Left lung (tissue), 10 donors: ENCODE results near the gene PLXNB1. TPM values are rescaled to one million over a fixed set of nuclear protein-coding genes. Genes with fewer than 3 reads are reported as not detected.
A peak's percentile ranks its signal among the peaks of the same experiment; 100 is the strongest.

ENCODE experiments used
- ATAC-seq: fragments of 200-7000 bp; cut with Tn5 transposase; one replicate; pipeline ENCODE4 v1.9.1; 2020; ENCODE audit warnings: moderate library complexity
- DNase-seq, 4 donors: peaks; one replicate each; pipeline ENCODE4 v3.0.0-alpha.2; 2013 to 2020
- H3K27ac ChIP-seq, 2 donors: fragments of 200-600 bp; sonication (generic) in 1 of 2; one replicate each; pipeline versions ENCODE4 v1.5.0 to v1.8.0; 2020 to 2021
- H3K27me3 ChIP-seq, 2 donors: fragments of 200-600 bp; sonication (generic) in 1 of 2; one replicate each; pipeline versions ENCODE4 v1.5.0 to v1.8.0; 2020 to 2021
- H3K36me3 ChIP-seq, 2 donors: fragments of 200-600 bp; sonication (generic) in 1 of 2; one replicate each; pipeline versions ENCODE4 v1.5.0 to v1.8.0; 2020 to 2021
- H3K4me1 ChIP-seq, 2 donors: fragments of 200-600 bp; one replicate each; pipeline ENCODE4 v1.8.0; 2021
- H3K4me3 ChIP-seq, 2 donors: fragments of 200-600 bp; sonication (generic) in 1 of 2; one replicate each; pipeline versions ENCODE4 v1.5.0 to v1.8.0; 2020 to 2021; ENCODE audit warnings: mild to moderate bottlenecking in 1 of 2
- H3K9me3 ChIP-seq, 2 donors: fragments of 200-600 bp; sonication (generic) in 1 of 2; one replicate each; pipeline versions ENCODE4 v1.5.0 to v1.8.0; 2020 to 2021
- CTCF ChIP-seq, 2 donors: fragments of 200-600 bp; sonication (generic) in 1 of 2; IDR thresholded peaks; one replicate each; pipeline versions ENCODE4 v1.5.0 to v1.8.0; 2021; ENCODE audit warnings: antibody characterized with exemption in 2 of 2
- intact Hi-C, 2 donors: fragments of 100-400 bp; cut with DNase I; formaldehyde crosslinking; loops; one replicate each; pipeline versions ENCODE4 v1.11.2 to v1.14.2; 2022
- polyA plus RNA-seq, 6 donors: library from polyadenylated mRNA; unstranded; fragments of 120-200 nt; gene quantifications; one replicate each; pipeline ENCODE4 v1.2.1, GENCODE V29; 2013; ENCODE audit not compliant: insufficient read length in 6 of 6
- total RNA-seq, 2 donors: library from RNA; stranded (reverse); fragmentation: NEBNext Ultra II Directional; extraction: Animal tissue kit (Norgen Biotek cat#: 25700); gene quantifications; one replicate each; pipeline ENCODE4 v1.2.1, GENCODE V29; 2021
- donor health status: DM: no; HTN: yes; CAD: no.
- donor health status: DM: no; HTN: no; CAD: no.

Gene PLXNB1
- total and polyA plus RNA-seq, 8 donors, result 65.0 to 161 (median 109) TPM

GRCh38 chr3:48472923-48473616, 43.2 kb upstream of the PLXNB1 start:
- Histone ChIP-seq H3K9me3 (no peaks in the 10 kb centered on the region), H3K4me3 (peak overlapping the region; percentile 85 to 92), H3K36me3 (peaks cover 0 to 55% of the 10 kb centered on the region in 2 donors), H3K27me3 (no peaks in the 10 kb centered on the region), H3K27ac (peak overlapping the region; percentile 93 to 97), H3K4me1 (peaks cover 23 to 58% of the 10 kb centered on the region in 2 donors)
- intact Hi-C loops, result no loop called here
- DNase-seq, result peak; percentile 87 to 97 (median 94)
- peak; percentile 96 for ATAC-seq
- peak; percentile 12 to 51 for TF ChIP-seq CTCF (IDR thresholded peaks at IDR 0.05)

GRCh38 chr3:48472673-48472922, 42.7 kb upstream of the PLXNB1 start:
- no peaks in the 10 kb centered on the region for H3K27me3 ChIP-seq
- peaks cover 26 to 63% of the 10 kb centered on the region in 2 donors for H3K4me1 ChIP-seq
- H3K9me3 ChIP-seq, result no peaks in the 10 kb centered on the region
- peak in 1 of 4 donors; percentile 43 for DNase-seq
- peaks cover 0 to 55% of the 10 kb centered on the region in 2 donors for H3K36me3 ChIP-seq
- no peak for TF ChIP-seq CTCF (IDR thresholded peaks at IDR 0.05)
- peak; percentile 52 for ATAC-seq
- H3K27ac ChIP-seq, result peak overlapping the region; percentile 93 to 97
- intact Hi-C loops, result no loop called here
- H3K4me3 ChIP-seq, result peak overlapping the region; percentile 85 to 92

- H3K27me3 ChIP-seq, result no peaks in the 10 kb centered on the region
- no peaks in the 10 kb centered on the region for H3K9me3 ChIP-seq
- DNase-seq (no peak), ATAC-seq (no peak)
- peaks cover 38 to 85% of the 10 kb centered on the region in 2 donors for H3K4me1 ChIP-seq
- intact Hi-C loops, result no loop called here
- no peak for TF ChIP-seq CTCF (IDR thresholded peaks at IDR 0.05)
- H3K36me3 ChIP-seq, result peaks cover 0 to 42% of the 10 kb centered on the region in 2 donors
- H3K4me3 ChIP-seq, result no peak overlapping the region
- H3K27ac ChIP-seq, result peak overlapping the region in 1 of 2 donors; percentile 93
Observed at GRCh38 chr3:48470286-48470685, 40.4 kb upstream of the PLXNB1 start.

- TF ChIP-seq CTCF (IDR thresholded peaks at IDR 0.05), result no peak
- peaks cover 0 to 45% of the 10 kb centered on the region in 2 donors for H3K36me3 ChIP-seq
- H3K4me1 ChIP-seq, result peaks cover 42 to 90% of the 10 kb centered on the region in 2 donors
- ATAC-seq (no peak), DNase-seq (no peak)
- H3K27ac ChIP-seq, result peak overlapping the region in 1 of 2 donors; percentile 93
- no peaks in the 10 kb centered on the region for H3K9me3 ChIP-seq
- no peak overlapping the region for H3K4me3 ChIP-seq
- H3K27me3 ChIP-seq, result no peaks in the 10 kb centered on the region
- intact Hi-C loops, result loop anchor here (5.0 to 10.0 kb wide), 3 partner anchors 33 to 83 kb away; partner anchors contain the start of gene SHISA5 (in 1 of the 2)
Observed at GRCh38 chr3:48469046-48469915, 39.4 kb upstream of the PLXNB1 start.

- no peak for TF ChIP-seq CTCF (IDR thresholded peaks at IDR 0.05)
- H3K4me1 ChIP-seq, result peaks cover 40 to 82% of the 10 kb centered on the region in 2 donors
- ATAC-seq (no peak), DNase-seq (no peak)
- peaks cover 0 to 48% of the 10 kb centered on the region in 2 donors for H3K36me3 ChIP-seq
- H3K27ac ChIP-seq, result peak overlapping the region in 1 of 2 donors; percentile 100
- intact Hi-C loops, result loop anchor here (5.0 to 10.0 kb wide), 3 partner anchors 34 to 84 kb away; partner anchors contain the start of gene SHISA5 (in 1 of the 2)
- no peaks in the 10 kb centered on the region for H3K9me3 ChIP-seq
- H3K4me3 ChIP-seq, result peak overlapping the region in 1 of 2 donors; percentile 71
- no peaks in the 10 kb centered on the region for H3K27me3 ChIP-seq
Observed at GRCh38 chr3:48468329-48468731, 38.4 kb upstream of the PLXNB1 start.
